Upper lobe of right lung (tissue), 1 donor: Measurements from ENCODE around the gene SLC9A9. TPM values are rescaled to one million over a fixed set of nuclear protein-coding genes. Genes with fewer than 3 reads are reported as not detected.

Source experiments
- ATAC-seq: fragments of 200-7000 bp; cut with Tn5 transposase; one replicate; pipeline ENCODE4 v1.9.1; 2020; ENCODE audit warnings: mild to moderate bottlenecking, moderate library complexity
- DNase-seq: peaks from one replicate; pipeline ENCODE4 v3.0.0-alpha.2; 2020
- H3K27ac ChIP-seq: fragments of 200-600 bp; one replicate; pipeline ENCODE4 v1.8.0; 2022
- H3K27me3 ChIP-seq: fragments of 200-600 bp; one replicate; pipeline ENCODE4 v1.8.0; 2022; ENCODE audit warnings: mild to moderate bottlenecking
- H3K36me3 ChIP-seq: fragments of 200-600 bp; one replicate; pipeline ENCODE4 v1.8.0; 2022
- H3K4me1 ChIP-seq: fragments of 200-600 bp; one replicate; pipeline ENCODE4 v1.8.0; 2022
- H3K4me3 ChIP-seq: fragments of 200-600 bp; one replicate; pipeline ENCODE4 v1.8.0; 2022; ENCODE audit warnings: mild to moderate bottlenecking
- H3K9me3 ChIP-seq: fragments of 200-600 bp; one replicate; pipeline ENCODE4 v1.8.0; 2022
- intact Hi-C: fragments of 100-400 bp; cut with DNase I; formaldehyde crosslinking; loops from one replicate; pipeline ENCODE4 v1.11.0; 2022
- total RNA-seq: library from RNA; stranded (reverse); fragmentation: NEBNext Ultra II Directional; extraction: Animal tissue kit (Norgen Biotek cat#: 25700); gene quantifications from one replicate; pipeline ENCODE4 v1.2.1, GENCODE V29; 2021
- TF ChIP-seq, protein P1 (sequence below): fragments of 200-600 bp; IDR thresholded peaks from one replicate; pipeline ENCODE4 v1.8.0; 2022; ENCODE audit warnings: antibody characterized with exemption
- donor health status: DM: no; HTN: yes; CAD: no; lungs with severe emphysema.

SLC9A9 gene
- total RNA-seq, 1 donor from 2014 or later = 13.3 TPM

DNA sequence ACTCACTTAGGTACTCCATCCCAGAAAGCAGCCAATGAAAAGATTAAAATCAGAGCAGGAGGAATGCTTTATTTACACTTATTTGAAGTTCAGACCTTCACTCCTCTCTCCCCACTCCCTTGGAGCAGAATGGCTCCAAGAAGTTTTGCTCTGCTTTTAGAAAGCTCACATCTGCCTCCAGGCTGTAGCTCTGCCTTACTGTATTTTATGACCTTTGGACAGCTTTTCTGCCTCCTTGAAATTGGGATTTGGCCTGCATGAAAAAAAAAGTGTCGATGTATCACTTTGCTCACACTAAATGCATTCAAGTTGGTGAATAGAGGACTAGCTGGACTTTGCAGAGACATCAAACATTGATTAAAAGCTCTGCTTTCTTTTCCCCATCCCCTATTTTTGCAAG lies 95.3 kb downstream of the SLC9A9 start:
- no peak overlapping the region for H3K27ac ChIP-seq
- no peaks in the 10 kb centered on the region for H3K9me3 ChIP-seq
- H3K36me3 ChIP-seq = no peaks in the 10 kb centered on the region
- DNase-seq = no peak
- H3K4me1 ChIP-seq = peaks cover 14% of the 10 kb centered on the region
- no peak for ATAC-seq
- H3K4me3 ChIP-seq = no peak overlapping the region
- TF ChIP-seq, protein P1, sequence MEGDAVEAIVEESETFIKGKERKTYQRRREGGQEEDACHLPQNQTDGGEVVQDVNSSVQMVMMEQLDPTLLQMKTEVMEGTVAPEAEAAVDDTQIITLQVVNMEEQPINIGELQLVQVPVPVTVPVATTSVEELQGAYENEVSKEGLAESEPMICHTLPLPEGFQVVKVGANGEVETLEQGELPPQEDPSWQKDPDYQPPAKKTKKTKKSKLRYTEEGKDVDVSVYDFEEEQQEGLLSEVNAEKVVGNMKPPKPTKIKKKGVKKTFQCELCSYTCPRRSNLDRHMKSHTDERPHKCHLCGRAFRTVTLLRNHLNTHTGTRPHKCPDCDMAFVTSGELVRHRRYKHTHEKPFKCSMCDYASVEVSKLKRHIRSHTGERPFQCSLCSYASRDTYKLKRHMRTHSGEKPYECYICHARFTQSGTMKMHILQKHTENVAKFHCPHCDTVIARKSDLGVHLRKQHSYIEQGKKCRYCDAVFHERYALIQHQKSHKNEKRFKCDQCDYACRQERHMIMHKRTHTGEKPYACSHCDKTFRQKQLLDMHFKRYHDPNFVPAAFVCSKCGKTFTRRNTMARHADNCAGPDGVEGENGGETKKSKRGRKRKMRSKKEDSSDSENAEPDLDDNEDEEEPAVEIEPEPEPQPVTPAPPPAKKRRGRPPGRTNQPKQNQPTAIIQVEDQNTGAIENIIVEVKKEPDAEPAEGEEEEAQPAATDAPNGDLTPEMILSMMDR = no peak
- H3K27me3 ChIP-seq = no peaks in the 10 kb centered on the region
- intact Hi-C loops = no loop called here

DNA sequence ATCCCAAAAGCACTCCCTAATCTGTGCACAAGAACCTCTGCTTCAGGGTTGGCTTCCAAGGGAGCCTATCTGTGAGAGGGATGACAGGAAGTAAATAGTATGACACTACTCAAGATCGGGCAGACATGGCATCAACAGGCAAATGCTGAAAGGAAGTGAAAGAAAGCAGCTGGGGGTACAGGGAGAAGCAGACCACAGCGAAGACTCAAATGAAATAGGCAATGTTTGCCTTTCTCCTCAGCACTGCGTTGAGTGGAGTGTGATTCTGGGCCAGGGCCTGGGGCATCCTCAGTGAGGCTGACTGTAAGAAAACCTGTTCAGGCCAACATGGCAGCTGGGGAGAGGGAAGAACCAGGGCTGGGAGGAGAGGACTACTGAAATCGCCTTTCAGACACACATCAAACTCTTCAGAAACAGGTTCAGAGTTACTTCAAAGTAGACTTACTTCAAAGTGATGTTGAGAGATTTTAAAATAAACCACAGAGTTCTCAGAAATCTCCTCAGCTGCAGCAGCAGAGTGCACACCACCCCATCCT lies 96.6 kb downstream of the SLC9A9 start:
- DNase-seq (no peak), ATAC-seq (peak; percentile 10)
- Histone ChIP-seq H3K4me1 (peaks cover 14% of the 10 kb centered on the region), H3K9me3 (no peaks in the 10 kb centered on the region), H3K36me3 (no peaks in the 10 kb centered on the region), H3K27ac (no peak overlapping the region), H3K27me3 (no peaks in the 10 kb centered on the region), H3K4me3 (no peak overlapping the region)
- intact Hi-C loops = no loop called here
- TF ChIP-seq, protein P1 = no peak

DNA sequence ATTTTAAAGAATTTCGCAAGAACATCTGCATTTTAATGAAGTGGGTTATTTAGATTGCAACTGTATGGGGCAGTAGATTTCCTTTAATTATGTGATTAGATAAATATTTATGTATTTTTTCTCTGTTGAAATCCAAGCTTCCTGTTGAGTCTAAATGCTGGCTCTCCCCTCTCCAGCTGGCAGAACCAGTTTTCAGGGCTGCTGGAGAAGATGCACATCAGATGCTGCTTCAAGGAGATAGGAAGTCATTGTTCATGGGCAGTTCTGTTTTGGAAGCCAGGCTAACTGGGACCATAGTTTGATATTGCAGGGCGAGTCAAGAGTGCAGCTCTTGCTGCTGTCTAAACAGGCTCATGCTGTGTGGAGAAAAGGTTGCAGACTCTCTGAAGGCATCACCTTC lies 97.4 kb downstream of the SLC9A9 start:
- no peak for DNase-seq
- peak; percentile 31 for ATAC-seq

DNA sequence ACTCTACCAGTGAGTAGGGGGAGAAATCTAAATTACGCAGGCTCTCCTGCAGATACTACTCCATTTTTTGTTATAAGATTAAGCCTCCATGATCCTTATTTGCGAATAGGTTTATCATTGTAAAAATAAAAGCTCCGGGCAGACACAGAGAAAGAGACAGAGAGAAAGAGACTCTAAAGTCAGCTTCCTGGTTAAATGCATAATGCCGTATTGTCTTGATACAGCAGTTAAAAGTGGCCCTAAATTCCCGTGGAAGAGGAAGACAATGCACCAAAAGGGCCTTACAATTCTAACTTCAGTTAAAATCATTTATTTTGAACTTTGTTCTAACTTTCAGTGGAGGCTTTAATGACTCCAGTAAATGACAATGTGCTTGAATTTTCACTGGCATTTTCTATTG lies 98.3 kb downstream of the SLC9A9 start:
- peaks cover 14% of the 10 kb centered on the region for H3K4me1 ChIP-seq
- DNase-seq = no peak

More for the DNA sequence above, 97.4 kb downstream of the SLC9A9 start:
- Histone ChIP-seq H3K36me3 (no peaks in the 10 kb centered on the region), H3K27ac (no peak overlapping the region), H3K9me3 (no peaks in the 10 kb centered on the region), H3K4me1 (peaks cover 14% of the 10 kb centered on the region), H3K27me3 (no peaks in the 10 kb centered on the region), H3K4me3 (no peak overlapping the region)
- TF ChIP-seq, protein P1 = no peak
- intact Hi-C loops = no loop called here

DNA sequence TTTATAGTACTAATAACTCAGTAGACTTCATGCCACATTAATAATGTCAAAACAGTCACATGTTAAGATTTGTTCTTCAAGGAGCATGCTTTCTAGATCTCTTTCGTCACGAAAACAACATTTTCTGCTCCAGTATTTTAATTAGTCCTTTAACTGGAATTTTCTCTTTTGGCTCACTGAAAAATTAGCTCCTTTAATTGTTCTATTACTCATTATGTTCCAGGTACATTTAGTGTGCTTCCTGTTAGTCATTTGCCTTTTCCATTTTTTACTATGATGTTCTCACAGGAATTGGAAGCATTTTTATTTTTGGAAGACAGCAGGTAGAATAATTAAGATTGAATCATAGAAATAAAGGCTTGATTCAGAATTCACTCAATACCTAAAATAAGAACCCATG lies 111.2 kb downstream of the SLC9A9 start:
- H3K27ac ChIP-seq = no peak overlapping the region
- H3K4me1 ChIP-seq = no peaks in the 10 kb centered on the region
- intact Hi-C loops = no loop called here
- no peaks in the 10 kb centered on the region for H3K36me3 ChIP-seq
- H3K27me3 ChIP-seq = no peaks in the 10 kb centered on the region
- DNase-seq (no peak), ATAC-seq (no peak)
- H3K4me3 ChIP-seq = no peak overlapping the region
- no peaks in the 10 kb centered on the region for H3K9me3 ChIP-seq
- TF ChIP-seq, protein P1 = no peak

More for the DNA sequence above, 98.3 kb downstream of the SLC9A9 start:
- Histone ChIP-seq H3K9me3 (no peaks in the 10 kb centered on the region), H3K27ac (no peak overlapping the region), H3K27me3 (no peaks in the 10 kb centered on the region), H3K36me3 (no peaks in the 10 kb centered on the region), H3K4me3 (no peak overlapping the region)
- intact Hi-C loops = no loop called here
- TF ChIP-seq, protein P1 = no peak
- no peak for ATAC-seq
